NCI-H2107 treated with DMSO at 0.1 percent for 48 hours (cell line): ENCODE measurements around the gene OR56A1.
"Not testable (repeated sequence)": the region's sequence is repeated elsewhere in the genome, so short reads cannot be mapped to it uniquely, and the experiment has no call there.

Experiments used
- DNase-seq: peaks from one replicate; lab custom pipeline; 2025; ENCODE audit not compliant: unreplicated experiment; lab: John Stamatoyannopoulos, UW

Gene OR56A1, protein sequence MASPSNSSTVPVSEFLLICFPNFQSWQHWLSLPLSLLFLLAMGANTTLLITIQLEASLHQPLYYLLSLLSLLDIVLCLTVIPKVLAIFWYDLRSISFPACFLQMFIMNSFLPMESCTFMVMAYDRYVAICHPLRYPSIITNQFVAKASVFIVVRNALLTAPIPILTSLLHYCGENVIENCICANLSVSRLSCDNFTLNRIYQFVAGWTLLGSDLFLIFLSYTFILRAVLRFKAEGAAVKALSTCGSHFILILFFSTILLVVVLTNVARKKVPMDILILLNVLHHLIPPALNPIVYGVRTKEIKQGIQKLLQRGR

DNA sequence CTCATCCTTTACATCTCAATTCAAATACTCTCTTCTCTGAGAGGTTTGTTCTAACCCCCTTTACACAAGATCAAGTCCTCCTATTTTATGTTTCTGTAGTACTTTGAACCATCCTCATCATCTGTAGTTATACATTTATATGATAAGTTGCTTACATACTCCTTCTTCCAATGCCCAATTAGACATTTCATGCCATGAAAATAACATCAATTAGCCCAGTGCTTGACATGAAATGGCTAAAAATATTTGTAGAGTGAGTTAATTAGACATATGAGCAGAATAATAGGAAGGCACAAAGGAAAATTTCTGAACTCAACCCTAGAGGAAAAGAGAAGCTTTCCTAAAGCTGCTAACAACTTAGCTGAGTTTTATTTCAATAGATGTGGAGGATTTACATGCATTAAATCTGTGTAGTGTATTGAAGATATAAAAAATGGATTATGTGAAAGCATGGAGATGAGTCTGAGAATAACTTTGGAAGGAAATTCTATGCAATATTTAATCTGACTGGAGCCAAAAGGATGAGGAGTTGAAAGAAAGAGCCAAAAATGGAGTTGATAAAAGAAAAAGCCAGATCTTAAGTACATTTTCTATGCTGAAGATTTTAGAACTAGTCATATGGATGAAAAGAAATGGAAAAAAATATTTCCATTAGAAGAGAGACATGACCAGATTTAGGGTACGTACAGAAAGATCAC, at the start of gene OR56A1:
TSS of gene OR56A1 (minus strand) at position 51 of the 698 bp plus-strand sequence. CDS start 3,066 bp downstream, outside the sequence.
- no peak for DNase-seq

DNA sequence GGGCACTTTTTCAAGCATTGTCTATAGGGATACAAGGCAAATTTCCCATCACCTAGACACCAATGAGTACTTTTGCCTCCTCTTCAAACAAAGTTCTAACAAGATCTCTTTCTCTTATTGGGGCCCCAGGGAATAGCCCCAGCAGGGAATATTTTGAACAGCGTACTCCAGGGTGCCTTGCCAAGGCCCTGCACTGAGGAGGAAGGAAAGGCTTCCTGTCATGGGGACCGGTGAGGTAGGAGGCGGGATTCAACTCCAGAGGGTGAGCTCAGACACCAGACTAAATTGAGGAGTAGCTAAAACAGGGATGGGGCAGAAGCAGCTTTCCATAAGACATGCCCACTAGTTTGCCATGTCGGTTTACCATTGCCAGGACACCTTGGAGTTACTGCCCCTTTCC, 48.9 kb upstream of the OR56A1 start:
- no peak for DNase-seq

DNA sequence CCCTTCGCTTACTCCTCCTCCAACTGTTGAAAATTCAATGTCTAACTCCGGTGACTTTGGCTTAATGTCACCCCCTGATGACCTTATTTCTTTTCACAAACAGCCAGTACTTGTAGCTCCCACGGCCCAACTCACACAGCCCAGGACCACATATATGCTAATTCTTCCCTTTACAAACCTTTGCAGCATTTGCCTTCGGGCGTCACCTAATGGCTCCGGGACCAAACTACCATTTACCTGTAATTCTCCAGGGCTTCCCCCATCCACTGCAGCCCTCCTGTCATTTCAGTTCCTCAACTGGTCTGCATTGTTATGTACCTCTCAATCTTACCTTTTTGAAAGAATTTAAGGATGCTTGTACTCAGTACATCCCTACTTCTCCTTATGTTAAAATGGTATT, 47.2 kb upstream of the OR56A1 start:
- no peak for DNase-seq

DNA sequence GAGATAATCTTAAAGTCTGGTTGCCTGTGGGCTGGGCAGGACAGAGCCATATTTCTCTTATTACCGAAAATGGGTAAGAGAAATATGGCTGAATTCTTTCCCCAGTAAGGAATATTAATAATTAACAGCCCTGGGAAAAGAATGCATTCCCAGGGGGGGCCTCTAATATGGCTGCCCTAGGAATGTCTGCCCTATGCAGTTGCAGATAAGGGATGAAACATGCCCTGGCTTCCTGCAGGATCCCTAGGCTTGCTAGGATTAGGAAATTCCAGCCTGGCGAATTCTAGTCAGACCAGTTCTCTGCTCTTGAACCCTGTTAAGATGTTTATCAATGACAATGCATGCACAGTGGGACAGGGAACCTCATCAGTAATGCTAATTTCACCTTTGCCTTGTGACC, 45.9 kb upstream of the OR56A1 start:
- not testable (repeated sequence) for DNase-seq

DNA sequence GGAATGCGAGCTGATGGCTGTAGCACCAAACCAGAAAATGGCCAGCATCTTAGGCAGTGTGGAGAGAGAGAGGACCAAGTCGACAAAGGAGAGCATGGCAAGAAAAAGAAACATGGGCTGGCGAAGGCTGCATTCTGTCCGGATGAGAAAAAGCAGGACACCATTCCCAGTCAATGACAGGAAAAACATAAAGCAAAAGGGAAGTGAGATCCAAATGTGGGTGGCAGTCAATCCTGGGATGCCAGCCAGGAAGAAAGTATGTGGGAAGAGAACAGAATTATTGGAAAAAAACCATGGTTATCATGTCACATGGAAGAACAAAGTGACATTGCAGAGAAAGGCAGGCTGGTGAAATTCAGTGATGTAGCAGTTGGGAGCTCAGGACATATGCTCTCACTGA, 36.9 kb upstream of the OR56A1 start:
- no peak for DNase-seq

DNA sequence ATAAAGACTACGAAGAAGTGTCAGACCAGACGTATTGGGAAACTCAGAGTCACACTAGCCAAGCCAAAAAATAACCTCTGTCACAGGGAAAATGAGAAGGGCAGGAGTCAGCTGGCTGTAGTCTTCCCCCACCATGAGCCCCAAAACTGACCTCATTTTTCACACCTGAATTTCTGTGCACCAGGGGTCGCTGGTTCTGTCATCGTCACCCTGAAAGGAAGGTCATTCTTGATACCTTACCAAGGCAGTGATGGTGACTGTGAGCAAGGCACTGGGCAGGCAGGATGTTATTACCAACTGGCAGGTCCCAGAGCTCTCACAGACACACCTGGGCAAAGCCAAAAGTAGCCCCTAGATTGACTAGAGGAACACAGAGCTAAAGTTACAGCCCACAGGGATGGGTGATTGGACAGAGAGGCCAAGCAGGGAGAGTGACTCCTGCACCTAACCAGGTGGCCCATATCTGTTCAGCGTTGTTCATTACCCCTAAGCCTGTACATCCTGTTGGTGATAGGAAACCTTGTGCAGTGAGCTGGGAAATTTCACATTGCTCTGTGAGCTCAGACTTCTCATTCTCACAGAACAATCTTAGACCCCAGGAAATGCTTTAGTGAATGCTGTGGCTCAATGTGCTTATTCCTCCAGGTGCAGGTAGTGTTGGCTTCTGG, 32.3 kb upstream of the OR56A1 start:
- DNase-seq, result no peak

DNA sequence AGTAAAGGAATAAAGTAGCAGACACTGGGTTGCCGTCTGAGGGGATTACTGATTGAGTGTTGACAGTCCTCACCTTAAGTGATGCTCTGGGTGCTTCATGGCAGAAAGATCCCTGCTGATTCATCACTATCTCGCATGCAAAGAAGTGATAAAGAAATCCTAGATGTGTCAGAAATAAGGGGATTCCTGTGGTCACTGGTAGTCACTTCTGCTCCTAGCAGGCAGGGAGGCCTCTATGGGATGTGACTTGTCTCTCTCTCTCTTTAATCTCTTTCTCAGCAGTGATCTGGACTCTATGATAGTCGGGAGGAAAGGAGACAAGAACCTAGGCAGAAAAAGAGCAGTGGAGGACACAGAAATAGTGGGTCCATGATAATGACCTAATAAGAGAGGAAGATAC, 30.9 kb upstream of the OR56A1 start:
- DNase-seq, result no peak

DNA sequence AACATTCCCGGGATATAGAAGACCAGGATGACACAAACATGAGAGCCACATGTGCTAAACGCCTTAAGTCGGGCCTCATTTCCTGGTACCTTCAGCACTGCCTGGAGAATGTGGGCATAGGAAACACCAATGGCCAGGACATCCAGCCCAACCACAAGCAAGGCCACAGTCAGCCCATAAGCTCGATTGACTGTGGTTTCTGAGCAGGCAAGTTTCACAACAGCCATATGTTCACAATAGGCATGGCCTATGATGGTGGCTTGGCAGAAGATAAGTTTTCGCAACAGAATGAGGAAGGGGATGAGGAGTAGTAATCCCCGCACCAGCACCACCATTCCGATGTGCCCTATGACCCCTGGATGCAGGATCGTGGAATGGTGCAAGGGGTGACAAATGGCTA, 26.9 kb upstream of the OR56A1 start:
- DNase-seq, result no peak

DNA sequence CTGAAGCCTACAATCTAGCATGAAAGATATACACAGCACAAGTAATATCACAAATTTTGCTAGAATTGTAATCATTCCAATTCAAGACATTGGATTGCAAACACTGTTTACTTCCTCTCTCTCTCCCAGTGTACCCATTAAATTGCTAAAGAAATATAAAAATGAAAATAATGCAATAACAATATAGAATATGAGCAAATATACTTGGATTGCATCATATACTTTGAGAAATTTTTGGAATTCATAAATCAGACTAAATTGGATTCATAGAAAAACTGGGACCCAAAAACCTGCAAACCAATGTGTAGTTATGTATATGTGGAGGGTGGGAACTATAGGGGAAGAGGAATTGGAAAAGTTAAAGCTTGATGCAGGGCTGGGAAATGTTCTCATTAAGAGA, 25.0 kb upstream of the OR56A1 start:
- DNase-seq, result no peak

DNA sequence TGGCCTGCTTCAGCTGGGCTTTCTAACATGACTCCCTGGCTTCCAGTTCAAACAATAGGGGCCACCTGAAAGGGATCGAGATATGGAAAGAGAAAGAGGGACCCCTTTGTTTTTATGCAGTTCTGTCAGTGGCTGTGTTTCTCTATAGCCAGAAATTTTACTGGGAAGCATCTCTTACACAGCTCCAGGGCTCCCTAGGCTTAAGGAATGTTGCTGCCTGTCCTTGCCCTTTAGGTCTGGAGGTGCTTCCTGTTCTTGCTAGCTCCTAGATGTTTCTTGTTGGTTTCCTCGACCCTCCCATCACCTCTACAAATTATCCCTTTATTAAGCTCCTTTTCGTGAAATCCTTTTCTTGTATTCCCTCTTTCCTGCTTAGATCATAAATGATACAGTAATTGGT, 21.8 kb upstream of the OR56A1 start:
- DNase-seq, result no peak

DNA sequence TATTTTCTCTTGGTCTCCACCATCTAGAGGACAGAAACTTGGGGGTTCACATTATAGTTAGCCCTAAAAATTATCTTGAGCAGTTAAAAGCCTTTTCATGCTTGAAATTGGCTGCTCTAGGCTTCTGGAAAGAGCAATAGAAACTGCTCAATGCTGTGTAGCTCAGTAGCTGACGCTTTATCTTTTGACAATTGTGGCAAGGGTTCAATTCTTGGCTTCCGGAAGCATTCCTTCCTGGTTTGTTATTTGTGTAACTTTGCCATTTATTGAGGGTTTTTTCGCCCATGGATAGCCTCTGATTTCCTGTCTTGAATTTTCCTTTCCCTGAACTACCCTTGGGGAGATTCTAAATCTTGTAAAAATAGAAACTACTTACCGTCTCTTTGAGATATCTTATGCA, 10.3 kb upstream of the OR56A1 start:
- DNase-seq, result no peak

DNA sequence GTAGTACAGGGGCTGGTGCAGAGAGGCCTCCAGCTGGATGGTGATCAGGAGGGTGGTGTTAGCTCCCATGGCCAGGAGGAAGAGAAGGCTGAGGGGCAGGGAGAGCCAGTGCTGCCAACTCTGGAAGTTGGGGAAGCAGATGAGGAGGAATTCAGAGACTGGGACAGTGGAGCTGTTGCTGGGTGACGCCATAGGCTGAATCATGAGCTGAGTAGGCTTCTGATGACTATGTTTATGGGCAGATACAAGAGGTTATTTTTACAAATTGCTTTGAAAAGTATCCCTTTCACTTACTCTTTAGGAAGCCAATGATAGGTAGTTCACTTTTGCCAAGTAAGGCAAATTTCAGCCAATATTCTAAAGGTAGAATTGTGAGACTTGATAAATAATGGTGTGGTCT, 3.1 kb downstream of the OR56A1 start:
- no peak for DNase-seq

DNA sequence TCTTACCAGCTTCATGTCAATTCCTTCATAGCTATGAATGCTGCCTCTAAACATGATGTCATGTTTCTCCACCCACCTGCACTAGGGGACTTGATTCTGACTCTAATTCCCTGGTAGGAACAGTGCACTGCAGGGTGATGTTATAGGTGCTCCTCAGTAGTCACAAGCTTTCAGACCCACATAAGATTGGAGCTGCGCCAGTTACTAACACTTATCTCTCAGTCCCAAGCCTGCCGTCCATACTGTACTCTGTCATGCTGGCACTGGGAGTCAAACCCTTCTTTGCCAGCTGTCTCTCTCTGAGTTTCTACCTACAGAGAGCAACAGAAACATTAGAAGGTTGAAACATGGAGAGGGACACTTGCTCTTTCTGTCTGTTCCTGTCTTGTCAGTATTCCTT, 5.5 kb downstream of the OR56A1 start:
- DNase-seq, result no peak

DNA sequence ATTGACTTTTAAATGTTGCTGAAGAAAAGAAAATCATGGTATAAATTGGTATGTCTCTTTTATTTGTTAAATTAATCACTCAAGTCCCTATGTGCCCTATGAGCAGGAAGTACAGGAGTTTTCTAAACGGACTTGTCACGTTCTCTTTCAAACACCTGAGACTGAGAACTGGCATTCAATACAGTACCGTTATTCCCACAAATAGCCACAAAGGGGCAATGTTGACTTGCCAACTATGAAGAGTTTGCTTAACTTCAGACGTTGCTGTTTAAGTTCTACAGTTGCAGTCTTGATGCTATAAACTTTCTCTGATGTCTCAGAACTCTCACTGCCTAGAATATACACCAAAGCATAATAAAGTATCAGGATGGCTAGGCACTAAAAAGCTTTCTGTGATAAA, 7.6 kb downstream of the OR56A1 start:
- peak; percentile 1 for DNase-seq

DNA sequence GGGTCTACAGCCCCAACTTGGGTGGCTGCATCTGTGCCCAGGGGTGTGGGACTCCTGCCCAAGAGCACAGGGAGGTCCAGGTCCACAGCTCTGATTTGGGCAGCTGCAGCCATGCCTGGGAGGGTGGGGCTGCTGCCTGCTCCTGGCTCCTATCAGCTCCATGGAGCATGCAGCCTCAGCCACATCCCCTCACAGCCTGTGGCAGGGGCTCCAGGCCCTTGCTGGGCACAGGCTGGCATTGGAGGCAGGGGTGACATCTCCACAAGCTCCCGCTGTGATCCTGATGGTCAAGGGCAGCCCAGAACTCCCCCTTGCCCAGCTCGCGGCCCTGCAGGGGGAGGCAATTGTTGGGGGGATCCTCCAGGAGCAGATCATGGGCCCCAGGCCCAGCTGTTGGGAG, 17.5 kb downstream of the OR56A1 start:
- DNase-seq, result no peak

DNA sequence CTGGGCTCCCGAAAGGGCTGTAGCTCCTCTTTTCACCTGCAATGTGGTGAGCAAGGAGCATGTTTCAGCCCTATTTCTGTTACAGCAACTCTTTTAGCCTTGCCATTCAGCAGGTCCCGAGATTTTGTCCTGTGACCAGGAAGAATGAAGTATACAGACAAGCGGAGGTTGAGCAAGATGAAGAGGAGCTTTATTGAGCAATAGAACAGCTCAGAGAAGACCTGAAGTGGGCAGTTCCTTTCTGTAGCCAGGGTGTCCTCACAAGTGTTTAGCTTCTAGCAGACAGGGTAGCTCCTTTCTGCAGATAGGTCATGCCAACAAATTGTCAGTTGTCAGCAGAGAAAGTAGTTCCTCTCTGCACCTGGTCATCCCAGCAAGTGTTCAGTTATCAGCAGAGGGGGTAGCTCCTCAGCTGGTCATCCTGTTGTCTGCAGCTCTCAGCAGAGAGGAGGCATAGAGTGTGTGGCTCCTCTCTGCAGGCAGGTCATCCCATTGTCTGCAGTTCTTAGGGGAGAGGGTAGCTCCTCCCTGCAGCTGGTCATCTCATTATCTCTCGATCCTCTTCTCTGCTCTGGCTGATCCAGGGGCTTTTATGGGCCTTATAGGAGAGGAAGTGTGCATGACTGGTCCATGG, 18.4 kb downstream of the OR56A1 start:
- no peak for DNase-seq

DNA sequence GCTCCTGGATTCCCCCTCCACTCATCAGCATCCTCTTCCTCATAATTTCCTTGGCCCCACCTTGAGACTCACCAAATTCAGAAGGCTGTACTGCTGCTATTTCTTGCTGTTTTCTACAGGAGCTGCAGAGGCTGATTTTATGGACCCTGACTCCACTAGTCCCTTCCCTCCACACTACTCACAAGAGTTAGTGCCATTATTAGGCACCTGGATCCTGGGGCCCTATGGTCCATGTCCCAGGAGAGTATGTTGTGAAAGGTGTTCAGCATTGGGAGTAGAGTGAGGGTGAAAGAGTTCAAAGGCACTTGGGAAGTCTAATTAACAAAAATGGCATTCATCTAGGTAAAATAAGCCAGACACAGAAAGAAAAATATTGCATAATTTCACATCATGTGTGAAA, 23.7 kb downstream of the OR56A1 start, which contains the start of gene OR56A4:
TSS of gene OR56A4 (minus strand) at position 101 of the 400 bp plus-strand sequence. CDS start 3,954 bp downstream, outside the sequence.
- DNase-seq, result no peak

DNA sequence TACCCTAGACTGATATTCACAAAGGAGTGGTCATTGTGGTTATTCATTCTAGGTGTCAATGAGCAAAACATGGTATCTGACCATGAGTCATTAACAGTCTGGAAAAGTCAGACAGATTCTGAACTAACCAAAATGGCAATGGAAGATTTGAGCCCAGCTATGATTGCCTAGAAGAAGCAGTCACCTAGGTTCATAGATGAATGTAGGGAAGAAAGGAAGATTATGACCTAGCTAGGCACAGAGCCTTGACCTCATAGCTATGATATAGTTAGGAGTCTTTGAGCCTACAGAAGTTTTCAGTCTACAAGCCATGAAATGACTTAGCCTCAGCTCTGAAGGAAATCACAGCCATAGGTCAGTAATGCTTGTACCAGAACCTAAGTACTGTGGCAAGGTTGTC, 24.2 kb downstream of the OR56A1 start:
- DNase-seq, result no peak

DNA sequence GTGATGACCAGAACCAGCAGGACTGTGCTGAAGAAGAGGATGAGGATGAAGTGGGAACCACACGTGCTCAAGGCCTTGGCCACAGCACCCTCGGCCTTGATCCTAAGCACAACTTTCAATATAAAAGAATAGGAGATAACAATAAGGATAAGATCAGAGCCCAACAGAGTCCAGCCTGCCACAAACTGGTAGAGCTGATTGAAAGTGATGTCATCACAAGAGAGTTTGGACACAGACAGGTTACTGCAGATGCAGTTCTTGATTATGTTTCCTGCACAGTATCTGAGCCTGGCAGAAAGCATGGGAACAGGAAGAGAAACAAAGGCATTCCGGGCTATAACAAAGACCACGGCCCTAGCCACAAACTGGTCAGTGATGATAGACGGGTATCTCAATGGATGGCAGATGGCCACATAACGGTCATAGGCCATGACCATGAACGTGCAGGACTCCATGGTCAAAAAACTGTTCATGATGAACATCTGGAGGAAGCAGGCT, 28.3 kb downstream of the OR56A1 start:
- no peak for DNase-seq

DNA sequence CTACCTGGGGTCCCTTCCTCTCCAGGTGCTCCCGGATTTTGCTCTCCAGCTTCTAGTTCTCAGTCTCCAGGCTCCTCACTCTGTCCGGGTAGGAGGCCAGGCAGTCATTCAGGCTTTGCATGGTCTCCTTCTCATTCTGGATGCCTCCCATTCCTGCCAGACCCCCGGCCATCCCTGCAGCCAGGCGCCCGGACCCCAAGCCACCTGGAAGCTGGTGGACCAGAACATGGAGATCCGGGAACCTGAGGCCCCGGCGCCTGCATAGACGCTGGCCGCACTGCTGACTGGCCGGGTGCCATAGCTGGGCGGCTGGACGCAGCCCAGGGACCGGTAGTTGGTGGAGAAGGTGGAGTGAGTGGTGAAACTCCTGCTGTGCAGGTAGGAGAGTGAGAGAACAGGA, 35.8 kb downstream of the OR56A1 start:
- DNase-seq, result no peak

DNA sequence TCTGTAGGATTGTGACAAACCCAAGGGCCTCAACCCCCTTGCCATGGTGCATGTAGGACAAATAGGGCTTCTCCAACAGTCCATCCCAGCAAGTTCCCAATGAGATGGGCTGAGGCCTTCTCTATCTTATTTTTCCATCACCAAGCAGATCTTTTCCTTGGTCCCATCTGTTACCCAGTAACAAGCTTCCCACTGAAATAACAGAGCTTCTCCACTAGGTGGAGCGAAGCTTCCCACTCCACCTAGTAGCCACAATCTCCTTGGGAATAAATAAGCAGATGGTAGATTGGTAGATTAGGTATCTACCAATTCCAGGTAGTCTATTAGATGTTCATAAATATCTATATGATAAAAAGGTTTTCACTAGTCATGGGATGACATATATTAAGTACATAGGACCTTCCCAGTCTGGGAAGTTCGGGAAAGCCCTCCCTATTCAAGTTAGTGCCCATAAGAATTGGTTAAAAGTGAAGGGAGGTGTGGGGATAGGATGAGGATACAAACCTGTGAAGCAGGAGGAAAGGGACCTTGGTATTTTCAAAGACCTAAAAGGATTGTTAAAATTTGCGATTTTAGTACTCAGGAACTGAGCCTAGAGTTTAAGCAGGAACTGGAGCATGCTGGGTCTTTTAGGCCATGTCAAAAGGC, 37.8 kb downstream of the OR56A1 start:
- no peak for DNase-seq
